Right renal cortex interstitium (tissue), 3 donors: ENCODE measurements around the gene ADPRHL1. TPM values are rescaled to one million over a fixed set of nuclear protein-coding genes. Genes with fewer than 3 reads are reported as not detected.
"Not testable (repeated sequence)": the region's sequence is repeated elsewhere in the genome, so short reads cannot be mapped to it uniquely, and the experiment has no call there.

Source experiments
- DNase-seq, 3 donors: peaks; one replicate each; pipeline ENCODE4 v3.0.0-alpha.2; 2013; ENCODE audit warnings: low read depth in 3 of 3, low spot score in 2 of 3
- polyA plus RNA-seq, 3 donors: library from polyadenylated mRNA; unstranded; fragments of 120-200 nt; gene quantifications; one replicate each; pipeline ENCODE4 v1.2.1, GENCODE V29; 2013; ENCODE audit not compliant: insufficient read length in 3 of 3

Gene ADPRHL1
- polyA plus RNA-seq, 3 donors, result 3.2 to 4.4 (median 3.3) TPM

- no peak for DNase-seq
Measured at GRCh38 chr13:113405481-113406300, 47.6 kb downstream of the ADPRHL1 start.

GRCh38 chr13:113404723-113405471 lies 48.4 kb downstream of the ADPRHL1 start:
- DNase-seq, result no peak

GRCh38 chr13:113404366-113404722 lies 48.9 kb downstream of the ADPRHL1 start:
- no peak for DNase-seq

GRCh38 chr13:113403255-113404104 lies 49.8 kb downstream of the ADPRHL1 start:
- no peak for DNase-seq

GRCh38 chr13:113402471-113403254 lies 50.6 kb downstream of the ADPRHL1 start:
- no peak for DNase-seq

GRCh38 chr13:113401452-113402415 lies 51.6 kb downstream of the ADPRHL1 start:
- DNase-seq, result no peak

- no peak for DNase-seq
Measured at GRCh38 chr13:113400621-113401451, 52.5 kb downstream of the ADPRHL1 start.

GRCh38 chr13:113399755-113400149 lies 53.5 kb downstream of the ADPRHL1 start:
- no peak for DNase-seq

- no peak for DNase-seq
Measured at GRCh38 chr13:113398963-113399754, 54.1 kb downstream of the ADPRHL1 start.

- DNase-seq, result no peak
Measured at GRCh38 chr13:113397608-113398425, 55.5 kb downstream of the ADPRHL1 start.

- no peak for DNase-seq
Measured at GRCh38 chr13:113394339-113394640, 59.0 kb downstream of the ADPRHL1 start.

GRCh38 chr13:113393563-113394338 lies 59.5 kb downstream of the ADPRHL1 start:
- DNase-seq, result peak in 1 of 3 donors; percentile 52

- DNase-seq, result no peak
Measured at GRCh38 chr13:113393226-113393562, 60.1 kb downstream of the ADPRHL1 start.

GRCh38 chr13:113390874-113391497 lies 62.3 kb downstream of the ADPRHL1 start:
- DNase-seq, result no peak

GRCh38 chr13:113389586-113389985 lies 63.7 kb downstream of the ADPRHL1 start:
- not testable (repeated sequence) for DNase-seq

- no peak for DNase-seq
Measured at GRCh38 chr13:113387396-113387795, 65.9 kb downstream of the ADPRHL1 start.
